ENCODE results near the gene TMEM201.
"Not testable (repeated sequence)": the region's sequence is repeated elsewhere in the genome, so short reads cannot be mapped to it uniquely, and the experiment has no call there.

Gene TMEM201

GRCh38 chr1:9624081-9624480 is 35.4 kb downstream of the TMEM201 start:
- no peak for DNase-seq

DNA sequence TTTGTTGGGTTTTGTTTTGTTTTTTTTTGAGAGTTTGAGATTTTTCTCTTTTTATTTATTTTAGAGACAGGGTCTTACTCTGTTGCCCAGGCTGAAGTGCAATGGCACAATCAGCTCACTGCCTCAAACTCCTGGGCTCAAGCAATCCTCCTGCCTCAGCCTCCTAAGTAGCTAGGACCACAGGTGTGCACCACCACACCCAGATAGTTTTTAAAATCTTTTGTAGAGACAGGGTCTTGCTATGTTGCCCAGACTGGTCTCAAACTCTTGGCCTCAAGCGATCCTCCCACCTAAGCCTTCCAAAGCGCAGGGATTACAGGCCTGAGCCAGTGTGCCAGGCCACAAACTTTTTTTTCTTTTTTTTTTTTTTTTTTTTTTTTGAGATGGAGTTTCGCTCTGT is 36.3 kb downstream of the TMEM201 start:
- not testable (repeated sequence) for DNase-seq

DNA sequence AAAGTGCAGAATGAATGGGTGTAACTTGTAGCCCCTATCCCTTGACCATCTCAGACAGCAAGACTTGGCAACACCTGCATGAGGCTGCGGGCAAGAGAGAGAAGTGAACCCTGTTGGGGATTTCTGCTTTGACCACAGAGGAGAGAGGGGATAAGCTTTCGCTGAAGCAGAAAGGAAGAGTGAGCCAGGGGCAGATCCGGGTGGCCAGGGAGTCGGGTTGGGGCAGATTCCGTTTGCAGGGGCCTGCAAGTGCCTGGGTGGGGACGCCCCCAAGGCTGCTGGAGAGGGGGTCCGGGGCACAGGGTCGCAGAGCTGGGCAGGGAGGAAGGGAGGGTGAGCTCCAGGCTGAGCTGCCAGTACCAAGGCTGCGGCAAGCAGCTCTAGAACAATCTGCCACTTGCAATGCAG is 37.5 kb downstream of the TMEM201 start:
- no peak for DNase-seq

- no peak for DNase-seq
These were observed 40.1 kb downstream of the TMEM201 start for GRCh38 chr1:9628541-9629444.

DNA sequence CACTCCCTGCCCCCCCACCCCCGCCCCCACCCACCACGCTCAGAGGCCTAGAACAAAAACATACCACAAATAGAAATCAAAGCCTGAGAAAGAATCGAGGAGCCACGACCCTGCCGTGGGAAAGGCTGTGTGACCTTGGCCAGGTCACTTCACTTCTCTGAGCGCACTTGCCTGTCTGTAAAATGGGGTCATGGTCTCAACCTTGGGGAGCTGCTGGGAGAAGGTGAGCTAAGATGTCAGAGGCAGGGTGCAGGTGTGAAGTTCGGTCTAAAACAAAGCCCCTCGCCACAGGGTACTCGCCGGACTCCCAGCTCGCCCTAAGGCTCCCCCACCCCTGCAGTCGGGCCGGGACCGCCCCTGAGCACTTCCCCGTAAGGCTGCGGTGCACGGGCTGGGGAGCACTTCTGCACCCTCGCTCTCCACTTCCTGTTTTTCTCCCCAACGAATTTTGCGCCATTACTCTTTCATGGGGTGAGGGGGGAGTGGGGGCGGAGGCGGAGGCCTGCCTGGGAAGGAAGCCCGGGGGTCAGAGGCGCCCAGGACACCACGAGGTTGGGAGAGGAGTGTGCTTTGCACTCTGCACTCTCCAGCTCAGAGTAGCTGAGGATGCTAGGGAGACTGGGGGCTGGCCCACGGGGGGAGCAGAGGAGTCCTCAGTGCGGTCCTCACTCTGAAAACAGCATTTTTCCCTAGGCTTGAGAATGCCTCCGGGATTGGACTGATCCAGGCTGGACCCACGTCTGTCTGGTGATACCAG is 40.9 kb downstream of the TMEM201 start:
- no peak for DNase-seq

DNA sequence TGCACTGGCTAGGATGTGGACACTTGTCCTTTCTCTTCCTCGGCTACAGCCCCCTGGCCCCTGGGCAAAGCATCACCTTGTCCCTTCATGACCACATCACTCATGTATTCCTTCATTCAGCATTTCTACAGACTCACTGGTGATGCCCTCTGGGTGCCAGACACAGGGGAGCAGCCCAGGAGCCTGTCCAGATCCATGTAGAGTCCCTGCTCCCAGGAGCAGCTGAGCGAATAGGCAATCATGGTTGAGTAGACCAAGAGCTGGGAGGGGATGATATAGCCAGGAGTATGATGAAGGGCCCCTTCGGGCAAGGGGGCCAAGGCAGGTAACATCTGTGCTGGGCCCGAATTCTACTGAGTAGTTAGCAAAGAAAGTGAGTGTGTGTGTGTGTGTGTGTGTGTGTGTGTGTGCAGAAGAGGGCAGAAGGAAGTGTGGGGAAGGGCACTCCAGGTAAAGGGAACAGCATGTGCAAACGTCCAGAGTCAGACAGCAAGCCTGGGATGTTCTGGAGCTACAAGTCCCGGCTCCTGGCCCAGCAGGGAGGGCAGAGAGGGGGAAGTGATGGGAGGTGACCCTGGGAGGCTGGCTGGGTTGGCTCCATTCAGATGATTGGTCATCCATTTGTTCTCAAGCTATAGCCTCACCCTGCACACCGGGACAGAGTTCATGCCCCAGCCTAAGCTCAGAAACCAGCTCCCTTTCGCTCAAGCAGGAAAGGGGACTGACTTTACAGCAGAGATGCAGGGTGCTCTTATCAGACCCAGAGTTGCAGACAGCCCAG is 41.8 kb downstream of the TMEM201 start:
- DNase-seq = no peak

- DNase-seq = no peak
These were observed 42.9 kb downstream of the TMEM201 start for GRCh38 chr1:9631613-9632012.

DNA sequence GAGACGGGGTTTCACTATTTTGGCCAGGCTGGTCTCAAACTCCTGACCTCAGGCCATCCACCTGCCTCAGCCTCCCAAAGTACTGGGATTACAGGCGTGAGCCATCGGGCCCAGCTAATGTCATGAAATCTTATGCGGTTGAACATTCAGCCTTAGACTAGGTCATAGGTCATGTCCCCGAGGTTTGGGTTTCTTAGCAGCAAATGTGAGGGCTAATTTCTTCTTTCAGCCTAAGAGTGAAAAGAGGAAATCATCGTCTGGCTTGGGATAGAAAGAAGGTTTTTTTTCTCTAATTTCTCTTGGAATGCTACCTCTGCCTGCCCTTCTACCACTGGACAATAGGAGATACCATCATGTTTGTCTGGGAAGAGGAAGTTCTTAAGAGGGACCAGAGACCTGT is 44.8 kb downstream of the TMEM201 start:
- DNase-seq = no peak

DNA sequence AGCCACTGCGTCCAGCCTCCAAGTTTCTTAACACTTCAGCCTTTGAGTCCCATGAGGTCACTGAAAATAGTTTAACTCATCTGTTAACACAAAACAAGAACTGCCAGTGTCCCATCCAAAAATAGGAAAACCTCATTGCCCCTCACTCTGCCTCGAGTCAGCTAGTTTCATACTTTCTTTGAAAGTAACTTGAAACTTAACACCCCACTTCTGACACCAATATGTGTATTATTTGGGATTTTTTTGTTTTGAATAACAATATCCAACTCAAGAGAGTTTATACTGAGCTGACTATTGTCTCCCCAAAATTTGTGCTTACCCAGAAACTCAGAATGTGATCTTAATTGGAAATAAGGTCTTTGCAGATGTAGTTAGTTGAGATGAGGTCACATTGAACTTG is 45.9 kb downstream of the TMEM201 start:
- DNase-seq = no peak

DNA sequence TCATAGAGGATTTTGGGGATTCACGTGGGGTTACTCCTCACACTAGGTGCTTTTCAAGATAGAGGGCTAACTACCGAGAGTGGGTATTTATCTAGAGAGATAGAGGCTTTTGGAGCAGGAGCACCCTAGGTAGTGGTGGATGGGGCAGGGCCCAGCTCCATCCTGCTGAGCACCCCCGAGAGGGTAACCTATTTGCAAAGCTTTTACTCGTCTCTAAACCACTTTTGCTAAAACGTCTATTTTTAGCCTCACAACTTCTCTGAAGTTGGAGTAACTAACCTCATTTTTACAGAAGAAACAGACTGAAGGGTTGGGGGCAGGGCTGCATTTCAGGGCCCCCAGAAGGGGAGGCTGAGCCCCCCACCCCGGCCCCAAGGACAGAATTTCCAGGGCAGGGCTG is 50.5 kb downstream of the TMEM201 start:
- DNase-seq = no peak

DNA sequence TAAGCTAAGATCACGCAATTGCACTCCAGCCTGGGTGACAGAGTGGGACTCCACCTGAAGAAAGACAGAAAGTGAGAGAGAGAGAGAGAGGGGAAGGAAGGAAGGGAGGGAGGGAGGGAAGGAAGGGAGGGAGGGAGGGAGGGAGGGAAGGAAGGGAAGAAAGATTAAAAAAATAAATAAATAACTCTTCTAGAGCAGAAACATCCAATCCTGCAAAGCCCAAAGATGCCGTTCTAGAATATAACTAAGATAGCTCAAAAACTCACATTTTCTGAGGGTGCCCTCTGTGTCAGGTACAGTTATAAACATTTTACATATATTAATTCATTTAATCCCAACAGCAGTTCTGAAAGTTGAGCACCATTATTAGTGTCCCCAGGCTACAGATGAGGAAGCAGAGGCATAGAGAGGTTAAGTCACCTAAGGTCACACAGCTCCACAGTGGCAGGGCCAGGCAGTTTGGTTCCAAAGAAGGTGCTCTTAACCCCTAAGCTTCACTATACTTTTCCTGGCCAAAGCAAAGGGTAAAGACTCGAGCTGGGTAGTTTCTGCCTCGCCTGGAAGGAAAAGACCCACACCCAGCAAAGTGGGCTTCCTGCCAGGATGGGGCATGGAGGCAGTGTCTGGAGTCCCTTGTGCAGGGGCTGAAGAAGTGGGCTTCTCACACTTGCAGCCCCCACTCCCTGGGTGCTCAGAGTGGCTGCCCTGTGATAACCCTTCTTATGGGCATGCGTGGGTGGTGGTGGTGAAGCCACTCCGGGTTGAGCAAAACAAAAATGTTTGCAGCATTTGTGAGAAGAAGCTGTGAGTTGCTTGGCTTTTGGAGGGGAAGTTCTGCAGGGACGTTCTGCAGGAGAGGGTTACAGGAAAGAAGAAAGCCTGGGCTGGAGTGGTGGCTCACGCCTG is 54.9 kb downstream of the TMEM201 start:
- DNase-seq = no peak

DNA sequence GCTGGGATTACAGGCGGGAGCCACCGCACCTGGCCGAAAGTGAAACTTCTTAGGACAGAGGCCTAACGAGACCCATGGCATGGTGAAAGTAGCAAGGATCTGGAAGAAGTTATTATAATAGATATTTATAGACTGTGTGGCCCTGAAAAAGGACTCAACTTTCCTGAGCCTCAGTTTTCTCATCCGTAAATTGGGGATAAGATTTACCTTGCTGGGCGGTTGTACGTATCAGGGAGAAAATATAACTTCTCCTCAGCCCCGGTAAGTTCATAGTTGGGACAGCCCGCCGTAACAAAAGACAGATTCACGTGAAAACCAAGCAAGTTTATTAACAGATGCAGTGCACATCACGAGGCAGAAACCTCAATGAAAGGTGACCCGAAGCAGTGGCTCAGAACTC is 57.3 kb downstream of the TMEM201 start:
- DNase-seq = no peak

GRCh38 chr1:9648171-9648570 is 59.5 kb downstream of the TMEM201 start:
- DNase-seq = no peak

- DNase-seq = no peak
These were observed 61.1 kb downstream of the TMEM201 start for GRCh38 chr1:9649769-9650168.

DNA sequence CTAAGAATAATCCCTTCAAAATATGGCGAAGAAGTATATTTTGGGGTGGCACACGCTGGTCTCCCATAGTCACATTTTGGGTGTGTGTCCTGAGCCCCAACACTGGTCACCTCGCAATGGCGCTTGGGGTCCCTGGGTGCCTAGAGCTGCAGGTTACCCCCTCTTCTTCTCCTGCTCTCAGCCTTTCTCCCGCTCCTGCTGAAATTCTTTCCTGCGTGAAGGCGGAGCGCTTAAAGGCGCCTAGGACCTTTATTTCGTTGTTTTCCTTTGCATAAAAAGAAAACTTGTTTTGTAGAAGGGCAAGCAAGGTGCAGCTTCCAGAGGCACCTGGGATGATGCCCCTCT is 62.5 kb downstream of the TMEM201 start:
- DNase-seq = no peak

DNA sequence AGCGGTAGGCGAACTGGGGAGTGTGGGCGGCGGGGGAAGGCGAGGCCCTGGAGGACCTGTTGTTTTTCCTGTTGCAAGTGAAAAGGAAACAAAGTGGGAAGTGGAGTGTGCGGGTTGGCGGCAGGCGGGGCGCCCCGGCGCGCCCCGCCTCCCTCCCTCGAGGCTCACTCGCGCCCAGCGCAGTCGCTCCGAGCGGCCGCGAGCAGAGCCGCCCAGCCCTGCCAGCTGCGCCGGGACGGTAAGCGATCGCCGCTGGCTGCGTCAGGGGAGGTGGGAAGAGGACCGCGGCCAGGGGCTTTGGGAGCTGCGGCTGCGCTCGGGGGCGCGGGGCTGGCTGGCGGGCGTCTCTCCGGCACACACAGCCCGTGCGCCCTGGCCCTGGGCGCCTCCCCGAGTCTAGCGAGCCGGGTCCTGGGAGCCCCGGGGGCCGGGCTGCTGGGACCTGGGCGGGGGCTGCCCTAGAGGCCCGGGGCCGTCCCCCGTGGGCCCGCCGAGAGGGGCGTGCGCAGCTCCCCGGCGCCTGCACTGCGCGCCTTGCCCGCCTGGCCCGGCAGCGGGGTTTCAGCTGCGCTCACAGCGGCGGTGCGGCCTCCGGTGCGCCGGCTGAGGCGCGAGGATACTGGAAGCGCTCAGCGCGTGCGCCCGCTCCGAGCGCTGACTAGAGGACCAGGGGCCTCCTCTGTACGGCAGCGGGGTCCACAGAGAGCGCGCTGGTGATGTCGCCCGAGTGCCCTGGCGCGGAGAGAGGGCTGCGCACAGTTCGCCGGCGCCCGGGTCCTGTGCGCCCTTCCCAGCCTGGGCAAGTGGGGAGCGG is 63.1 kb downstream of the TMEM201 start, which contains the start of gene PIK3CD:
TSS of gene PIK3CD (plus strand) at position 167 of the 814 bp plus-strand sequence. CDS start 58,725 bp downstream, outside the sequence.
- DNase-seq = peak; percentile 33

- no peak for DNase-seq
These were observed 63.9 kb downstream of the TMEM201 start for GRCh38 chr1:9652379-9653209.

- DNase-seq = no peak
These were observed 64.4 kb downstream of the TMEM201 start for GRCh38 chr1:9653210-9653490.

DNA sequence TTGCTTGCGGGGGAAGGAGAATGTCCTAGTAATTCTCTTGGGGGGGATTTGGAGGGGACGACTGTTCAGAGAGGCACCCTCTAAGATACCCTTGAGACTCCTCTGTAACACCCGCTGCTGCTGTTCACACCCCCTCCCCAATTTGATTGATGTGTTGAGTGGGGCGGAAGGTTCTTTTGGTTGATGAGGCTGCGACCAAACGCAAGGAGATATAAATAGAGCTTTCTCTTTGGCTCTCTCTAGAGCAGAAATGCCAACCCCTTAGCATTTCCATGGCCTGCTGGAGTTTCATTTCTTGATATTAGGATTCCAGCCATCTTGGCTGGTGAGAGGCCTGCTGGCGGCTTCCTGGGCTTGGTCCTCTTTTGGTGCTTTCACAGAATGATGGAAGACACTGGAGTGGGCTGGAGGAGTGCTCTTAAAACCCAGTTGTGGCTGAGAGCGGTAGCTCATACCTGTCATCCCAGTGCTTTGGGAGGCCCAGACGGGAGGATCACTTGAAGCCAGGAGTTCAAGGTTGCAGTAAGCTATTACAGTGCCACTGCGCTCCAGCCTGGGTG is 64.9 kb downstream of the TMEM201 start:
- DNase-seq = no peak

Data from NCI-H82 (cell line).